ENCODE results near the gene ARHGEF4. TPM values are rescaled to one million over a fixed set of nuclear protein-coding genes. Genes with fewer than 3 reads are reported as not detected.
A peak's percentile ranks its signal among the peaks of the same experiment; 100 is the strongest.

The ARHGEF4 gene
- total and polyA plus RNA-seq, 5 donors: 1.8 to 5.2 (median 2.8) TPM

- Histone ChIP-seq H3K9me3 (ENCODE audit: control insufficient read depth, low read length) (no peaks in the 10 kb centered on the region), H3K27me3 (ENCODE audit: control insufficient read depth, insufficient read depth) (no peaks in the 10 kb centered on the region), H3K4me3 (ENCODE audit: low read length) (peak overlapping the region; percentile 43), H3K27ac (ENCODE audit: low read length) (no peak overlapping the region), H3K4me1 (ENCODE audit: control insufficient read depth, insufficient read depth, low read length) (no peaks in the 10 kb centered on the region)
- WGBS: 3% methylated on average over 53 of the region's 53 CpGs
- DNase-seq (no peak), ATAC-seq (peak; percentile 5 to 22)
- intact Hi-C loops (cut with DNase I): no loop called here
Observed at GRCh38 chr2:130837175-130837810, 579 bp downstream of the ARHGEF4 start.

- Histone ChIP-seq H3K27ac (ENCODE audit: low read length) (no peak overlapping the region), H3K27me3 (ENCODE audit: control insufficient read depth, insufficient read depth) (no peaks in the 10 kb centered on the region), H3K4me3 (ENCODE audit: low read length) (no peak overlapping the region), H3K4me1 (ENCODE audit: control insufficient read depth, insufficient read depth, low read length) (no peaks in the 10 kb centered on the region), H3K9me3 (ENCODE audit: control insufficient read depth, low read length) (no peaks in the 10 kb centered on the region)
- DNase-seq: peak in 1 of 3 donors; percentile 44
- no peak for ATAC-seq
- intact Hi-C loops (cut with DNase I): no loop called here
- WGBS: 70% methylated on average over 28 of the region's 28 CpGs
Observed at GRCh38 chr2:130837811-130838565, 1.3 kb downstream of the ARHGEF4 start.

- Histone ChIP-seq H3K4me3 (ENCODE audit: low read length) (no peak overlapping the region), H3K27ac (ENCODE audit: low read length) (no peak overlapping the region), H3K4me1 (ENCODE audit: control insufficient read depth, insufficient read depth, low read length) (no peaks in the 10 kb centered on the region), H3K9me3 (ENCODE audit: control insufficient read depth, low read length) (no peaks in the 10 kb centered on the region), H3K27me3 (ENCODE audit: control insufficient read depth, insufficient read depth) (no peaks in the 10 kb centered on the region)
- WGBS: 83% methylated on average over 16 of the region's 16 CpGs
- intact Hi-C loops (cut with DNase I): no loop called here
- no peak for ATAC-seq
- no peak for DNase-seq
Observed at GRCh38 chr2:130839011-130839780, 2.5 kb downstream of the ARHGEF4 start.

GRCh38 chr2:130840506-130840905 lies 3.8 kb downstream of the ARHGEF4 start:
- no peak for ATAC-seq
- intact Hi-C loops (cut with DNase I): no loop called here
- no peak overlapping the region for H3K27ac ChIP-seq (ENCODE audit: low read length)
- H3K9me3 ChIP-seq (ENCODE audit: control insufficient read depth, low read length): no peaks in the 10 kb centered on the region
- 80% methylated on average over 8 of the region's 8 CpGs for WGBS
- DNase-seq: no peak
- H3K4me3 ChIP-seq (ENCODE audit: low read length): no peak overlapping the region
- no peaks in the 10 kb centered on the region for H3K27me3 ChIP-seq (ENCODE audit: control insufficient read depth, insufficient read depth)
- H3K4me1 ChIP-seq (ENCODE audit: control insufficient read depth, insufficient read depth, low read length): no peaks in the 10 kb centered on the region

GRCh38 chr2:130841741-130842365 lies 5.1 kb downstream of the ARHGEF4 start:
- no peak for ATAC-seq
- peak in 1 of 3 donors; percentile 6 for DNase-seq
- intact Hi-C loops (cut with DNase I): no loop called here
- Histone ChIP-seq H3K4me1 (ENCODE audit: control insufficient read depth, insufficient read depth, low read length) (no peaks in the 10 kb centered on the region), H3K27me3 (ENCODE audit: control insufficient read depth, insufficient read depth) (no peaks in the 10 kb centered on the region), H3K4me3 (ENCODE audit: low read length) (no peak overlapping the region), H3K9me3 (ENCODE audit: control insufficient read depth, low read length) (no peaks in the 10 kb centered on the region), H3K27ac (ENCODE audit: low read length) (no peak overlapping the region)
- WGBS: 86% methylated on average over 6 of the region's 6 CpGs

- no peak for DNase-seq
- intact Hi-C loops (cut with DNase I): no loop called here
- H3K27me3 ChIP-seq (ENCODE audit: control insufficient read depth, insufficient read depth): no peaks in the 10 kb centered on the region
Observed at GRCh38 chr2:130842770-130843169, 6.1 kb downstream of the ARHGEF4 start.

GRCh38 chr2:130843321-130843985 lies 6.7 kb downstream of the ARHGEF4 start:
- Histone ChIP-seq H3K27ac (ENCODE audit: low read length) (no peak overlapping the region), H3K9me3 (ENCODE audit: control insufficient read depth, low read length) (no peaks in the 10 kb centered on the region), H3K4me3 (ENCODE audit: low read length) (no peak overlapping the region), H3K27me3 (ENCODE audit: control insufficient read depth, insufficient read depth) (no peaks in the 10 kb centered on the region), H3K4me1 (ENCODE audit: control insufficient read depth, insufficient read depth, low read length) (no peaks in the 10 kb centered on the region)
- ATAC-seq: no peak
- WGBS: 68% methylated on average over 12 of the region's 12 CpGs
- intact Hi-C loops (cut with DNase I): no loop called here
- DNase-seq: peak in 1 of 3 donors; percentile 6

More at GRCh38 chr2:130842770-130843169, 6.1 kb downstream of the ARHGEF4 start:
- no peaks in the 10 kb centered on the region for H3K4me1 ChIP-seq (ENCODE audit: control insufficient read depth, insufficient read depth, low read length)
- no peaks in the 10 kb centered on the region for H3K9me3 ChIP-seq (ENCODE audit: control insufficient read depth, low read length)
- 52% methylated on average over 8 of the region's 8 CpGs for WGBS
- H3K27ac ChIP-seq (ENCODE audit: low read length): no peak overlapping the region
- no peak overlapping the region for H3K4me3 ChIP-seq (ENCODE audit: low read length)
- no peak for ATAC-seq

GRCh38 chr2:130844161-130844560 lies 7.4 kb downstream of the ARHGEF4 start:
- H3K27ac ChIP-seq (ENCODE audit: low read length): no peak overlapping the region
- no peaks in the 10 kb centered on the region for H3K4me1 ChIP-seq (ENCODE audit: control insufficient read depth, insufficient read depth, low read length)
- intact Hi-C loops (cut with DNase I): no loop called here
- no peak for DNase-seq
- no peaks in the 10 kb centered on the region for H3K27me3 ChIP-seq (ENCODE audit: control insufficient read depth, insufficient read depth)
- no peak overlapping the region for H3K4me3 ChIP-seq (ENCODE audit: low read length)
- H3K9me3 ChIP-seq (ENCODE audit: control insufficient read depth, low read length): no peaks in the 10 kb centered on the region
- no peak for ATAC-seq
- 73% methylated on average over 10 of the region's 10 CpGs for WGBS

GRCh38 chr2:130845505-130846085 lies 8.9 kb downstream of the ARHGEF4 start:
- Histone ChIP-seq H3K27me3 (ENCODE audit: control insufficient read depth, insufficient read depth) (no peaks in the 10 kb centered on the region), H3K4me1 (ENCODE audit: control insufficient read depth, insufficient read depth, low read length) (no peaks in the 10 kb centered on the region), H3K27ac (ENCODE audit: low read length) (no peak overlapping the region), H3K9me3 (ENCODE audit: control insufficient read depth, low read length) (no peaks in the 10 kb centered on the region), H3K4me3 (ENCODE audit: low read length) (no peak overlapping the region)
- DNase-seq: no peak
- intact Hi-C loops (cut with DNase I): no loop called here
- no peak for ATAC-seq
- 91% methylated on average over 13 of the region's 13 CpGs for WGBS

GRCh38 chr2:130846233-130846632 lies 9.5 kb downstream of the ARHGEF4 start:
- Histone ChIP-seq H3K4me1 (ENCODE audit: control insufficient read depth, insufficient read depth, low read length) (no peaks in the 10 kb centered on the region), H3K27ac (ENCODE audit: low read length) (no peak overlapping the region), H3K27me3 (ENCODE audit: control insufficient read depth, insufficient read depth) (no peaks in the 10 kb centered on the region), H3K9me3 (ENCODE audit: control insufficient read depth, low read length) (no peaks in the 10 kb centered on the region), H3K4me3 (ENCODE audit: low read length) (no peak overlapping the region)
- ATAC-seq (no peak), DNase-seq (peak in 1 of 3 donors; percentile 43)
- intact Hi-C loops (cut with DNase I): no loop called here
- WGBS: 83% methylated on average over 12 of the region's 12 CpGs

Data from right cardiac atrium (tissue), 5 donors.